ENCODE results near the gene STXBP1. TPM values are rescaled to one million over a fixed set of nuclear protein-coding genes. Genes with fewer than 3 reads are reported as not detected.
A peak's percentile ranks its signal among the peaks of the same experiment; 100 is the strongest.

Gene STXBP1
- total RNA-seq, 1 experiment from 2014 or later = 44.0 TPM

DNA sequence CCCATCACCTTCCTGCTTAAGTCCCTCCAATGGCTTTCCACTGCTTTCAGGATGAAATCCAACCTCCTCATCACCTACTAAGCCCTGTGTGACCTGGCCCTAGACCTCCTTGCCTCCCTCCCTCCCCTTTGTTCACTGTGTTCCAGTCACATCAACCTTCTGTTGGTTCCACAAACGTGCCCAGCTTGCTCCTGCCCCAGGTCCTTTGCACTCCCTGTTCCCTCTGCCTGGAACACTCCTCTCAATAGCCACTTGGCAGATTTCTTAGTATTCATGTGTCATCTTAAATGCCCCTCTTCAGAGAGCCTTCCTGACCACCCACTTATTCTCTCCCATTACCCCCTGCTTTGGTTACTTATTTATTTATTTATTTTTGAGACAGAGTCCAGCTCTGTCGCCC lies 24.1 kb upstream of the STXBP1 start:
- TF ChIP-seq EZH2 (IDR thresholded peaks at IDR 0.05; ENCODE audit: low read depth) = no peak
- TF ChIP-seq, protein P1, sequence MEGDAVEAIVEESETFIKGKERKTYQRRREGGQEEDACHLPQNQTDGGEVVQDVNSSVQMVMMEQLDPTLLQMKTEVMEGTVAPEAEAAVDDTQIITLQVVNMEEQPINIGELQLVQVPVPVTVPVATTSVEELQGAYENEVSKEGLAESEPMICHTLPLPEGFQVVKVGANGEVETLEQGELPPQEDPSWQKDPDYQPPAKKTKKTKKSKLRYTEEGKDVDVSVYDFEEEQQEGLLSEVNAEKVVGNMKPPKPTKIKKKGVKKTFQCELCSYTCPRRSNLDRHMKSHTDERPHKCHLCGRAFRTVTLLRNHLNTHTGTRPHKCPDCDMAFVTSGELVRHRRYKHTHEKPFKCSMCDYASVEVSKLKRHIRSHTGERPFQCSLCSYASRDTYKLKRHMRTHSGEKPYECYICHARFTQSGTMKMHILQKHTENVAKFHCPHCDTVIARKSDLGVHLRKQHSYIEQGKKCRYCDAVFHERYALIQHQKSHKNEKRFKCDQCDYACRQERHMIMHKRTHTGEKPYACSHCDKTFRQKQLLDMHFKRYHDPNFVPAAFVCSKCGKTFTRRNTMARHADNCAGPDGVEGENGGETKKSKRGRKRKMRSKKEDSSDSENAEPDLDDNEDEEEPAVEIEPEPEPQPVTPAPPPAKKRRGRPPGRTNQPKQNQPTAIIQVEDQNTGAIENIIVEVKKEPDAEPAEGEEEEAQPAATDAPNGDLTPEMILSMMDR (conservative IDR thresholded peaks at IDR 0.05) = no peak
- peaks cover 26% of the 10 kb centered on the region for H3F3A ChIP-seq (ENCODE audit: insufficient read depth, low read depth)
- no peaks in the 10 kb centered on the region for H3K9me2 ChIP-seq (ENCODE audit: insufficient read depth)
- H3K27ac ChIP-seq = no peak overlapping the region
- no peaks in the 10 kb centered on the region for H4K20me1 ChIP-seq (ENCODE audit: insufficient read depth)
- peaks cover 7% of the 10 kb centered on the region for H3K9me3 ChIP-seq (ENCODE audit: insufficient read depth, low read depth)
- POLR2A ChIA-PET (ENCODE audit: unreplicated experiment) = no interaction called here
- H2AFZ ChIP-seq = no peak overlapping the region
- intact Hi-C loops (cut with micrococcal nuclease; ENCODE audit: unreplicated experiment) = no loop called here
- CTCF ChIA-PET = interaction anchor here (0.7 to 3.0 kb wide), 2 partner anchors 147 to 383 kb away, joined by 4 to 22 read pairs; partner anchors contain the start of gene TOR2A
- no TSS peak for BruUV-seq (replicated peaks)
- DNase-seq = no peak
- no peaks in the 10 kb centered on the region for H3K27me3 ChIP-seq (ENCODE audit: insufficient read depth, low read depth)
- H3K79me2 ChIP-seq (ENCODE audit: low read depth) = peaks cover 5% of the 10 kb centered on the region; the same call in 1 of the 2 replicates
- no peak overlapping the region for H3K4me3 ChIP-seq
- no peaks in the 10 kb centered on the region for H3K36me3 ChIP-seq (ENCODE audit: low read depth)
- peaks cover 23% of the 10 kb centered on the region for H3K4me1 ChIP-seq (replicated peaks; ENCODE audit: insufficient read depth)
- H3K4me2 ChIP-seq = no peak overlapping the region

DNA sequence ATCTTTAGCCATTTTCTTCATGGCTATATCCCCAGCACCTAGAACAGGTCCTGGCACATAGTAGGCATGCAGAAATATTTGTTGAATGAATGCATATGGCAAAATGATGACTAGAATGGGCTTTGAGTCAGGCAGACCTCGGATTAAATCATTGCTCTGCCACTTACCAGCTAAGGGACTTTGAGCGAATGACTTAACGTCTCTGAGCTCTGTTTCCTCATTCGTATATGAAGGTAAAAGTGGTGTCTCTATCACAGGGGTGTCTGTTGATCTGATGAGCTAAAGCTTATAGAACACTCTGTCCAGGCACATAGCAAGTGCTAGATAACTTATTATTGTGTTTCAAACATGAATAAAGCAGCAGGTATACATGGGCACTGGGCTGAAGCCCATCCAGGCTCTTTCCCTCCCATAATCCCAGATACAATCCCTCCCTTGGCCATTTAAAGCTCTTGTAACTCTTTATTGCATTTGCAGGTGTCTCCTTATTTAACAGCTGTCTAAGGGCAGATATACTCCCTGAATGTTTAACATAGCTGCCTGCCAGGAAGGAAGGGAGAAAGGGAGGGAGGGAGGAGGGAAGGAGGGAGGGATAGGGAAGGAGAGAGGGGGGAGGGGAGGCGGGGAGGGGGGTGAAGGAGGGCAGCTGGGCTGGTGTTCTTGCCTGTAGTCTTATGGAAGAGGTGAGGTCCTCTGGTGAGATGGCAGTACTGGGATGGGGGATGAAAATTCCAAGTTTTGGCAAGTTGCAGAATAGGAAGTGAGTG lies 23.2 kb upstream of the STXBP1 start:
- Histone ChIP-seq H3K9me3 (ENCODE audit: insufficient read depth, low read depth) (no peaks in the 10 kb centered on the region), H4K20me1 (ENCODE audit: insufficient read depth) (no peaks in the 10 kb centered on the region), H3F3A (ENCODE audit: insufficient read depth, low read depth) (peaks cover 17% of the 10 kb centered on the region), H3K36me3 (ENCODE audit: low read depth) (no peaks in the 10 kb centered on the region), H2AFZ (no peak overlapping the region), H3K4me1 (replicated peaks; ENCODE audit: insufficient read depth) (peaks cover 23% of the 10 kb centered on the region), H3K4me2 (no peak overlapping the region), H3K27ac (no peak overlapping the region), H3K79me2 (ENCODE audit: low read depth) (peaks cover 5% of the 10 kb centered on the region; the same call in 1 of the 2 replicates), H3K9me2 (ENCODE audit: insufficient read depth) (no peaks in the 10 kb centered on the region), H3K4me3 (no peak overlapping the region), H3K27me3 (ENCODE audit: insufficient read depth, low read depth) (no peaks in the 10 kb centered on the region)
- DNase-seq = no peak
- intact Hi-C loops (cut with micrococcal nuclease; ENCODE audit: unreplicated experiment) = no loop called here
- POLR2A ChIA-PET (ENCODE audit: unreplicated experiment) = no interaction called here
- CTCF ChIA-PET = interaction anchor here (0.6 to 3.0 kb wide), 3 partner anchors 13 to 146 kb away, joined by 6 to 22 read pairs (median 6); partner anchors contain the start of gene TOR2A
- no TSS peak for BruUV-seq (replicated peaks)
- no peak for TF ChIP-seq EZH2 (IDR thresholded peaks at IDR 0.05; ENCODE audit: low read depth)
- TF ChIP-seq, protein P1 (conservative IDR thresholded peaks at IDR 0.05) = no peak

DNA sequence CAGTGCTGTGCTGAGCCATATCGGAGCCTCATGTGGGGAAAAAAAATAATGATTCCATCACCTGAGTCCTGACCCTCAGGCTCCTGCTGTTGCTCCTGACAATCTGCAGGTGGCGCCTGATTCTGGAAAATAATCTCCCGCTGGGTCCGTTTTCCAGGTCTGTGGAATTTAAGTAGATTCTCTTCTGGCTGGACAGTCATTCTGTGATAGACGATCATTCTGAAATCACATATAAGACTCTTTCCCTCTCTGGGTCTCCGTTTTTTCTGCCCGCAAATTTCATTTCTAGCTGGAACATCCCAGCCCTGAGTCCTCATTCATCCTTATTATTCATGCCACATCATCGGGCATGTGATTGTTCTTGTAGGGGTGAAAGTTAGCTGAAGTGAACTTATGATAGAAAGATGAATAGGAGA lies 22.1 kb upstream of the STXBP1 start:
- Histone ChIP-seq H3F3A (ENCODE audit: insufficient read depth, low read depth) (peaks cover 6% of the 10 kb centered on the region; the same call in 1 of the 2 replicates), H2AFZ (no peak overlapping the region), H3K4me2 (peak overlapping the region; percentile 2; the same call in 1 of the 2 replicates), H3K27ac (no peak overlapping the region), H3K4me3 (no peak overlapping the region), H4K20me1 (ENCODE audit: insufficient read depth) (no peaks in the 10 kb centered on the region), H3K9me2 (ENCODE audit: insufficient read depth) (no peaks in the 10 kb centered on the region), H3K36me3 (ENCODE audit: low read depth) (no peaks in the 10 kb centered on the region), H3K79me2 (ENCODE audit: low read depth) (peaks cover 5% of the 10 kb centered on the region; the same call in 1 of the 2 replicates), H3K4me1 (replicated peaks; ENCODE audit: insufficient read depth) (peaks cover 14% of the 10 kb centered on the region), H3K9me3 (ENCODE audit: insufficient read depth, low read depth) (no peaks in the 10 kb centered on the region), H3K27me3 (ENCODE audit: insufficient read depth, low read depth) (no peaks in the 10 kb centered on the region)
- DNase-seq = peak; percentile 59 to 68
- BruUV-seq (replicated peaks) = no TSS peak
- TF ChIP-seq, protein P1 (conservative IDR thresholded peaks at IDR 0.05) = peak; percentile 92
- TF ChIP-seq EZH2 (IDR thresholded peaks at IDR 0.05; ENCODE audit: low read depth) = no peak
- ChIA-PET CTCF (interaction anchor here (0.6 to 3.0 kb wide), 4 partner anchors 18 to 282 kb away, joined by 3 to 22 read pairs (median 8); partner anchors contain the start of gene TOR2A), POLR2A (ENCODE audit: unreplicated experiment) (no interaction called here)
- intact Hi-C loops (cut with micrococcal nuclease; ENCODE audit: unreplicated experiment) = loop anchor here (1.0 to 10.0 kb wide), 4 partner anchors 144 to 645 kb away; no protein-coding TSS in a partner anchor
